Uterus (tissue), 4 donors: ENCODE measurements around the gene TMPRSS4. TPM values are rescaled to one million over a fixed set of nuclear protein-coding genes. Genes with fewer than 3 reads are reported as not detected.

Source experiments
- DNase-seq, 2 donors: peaks; one replicate each; pipeline ENCODE4 v3.0.0-alpha.2; 2019 to 2020
- H3K27ac ChIP-seq, 2 donors: fragments of 200-600 bp; sonication (generic); 1 replicate in 1 of 2; 2 replicates in 1 of 2; pipeline ENCODE4 v1.5.1; 2016 to 2018
- H3K27me3 ChIP-seq, 2 donors: fragments of 200-600 bp; sonication (generic); one replicate each; pipeline ENCODE4 v1.5.1; 2018 to 2019; ENCODE audit warnings: control low read depth in 1 of 2
- H3K36me3 ChIP-seq, 2 donors: fragments of 200-600 bp; sonication (generic); one replicate each; pipeline ENCODE4 v1.5.1; 2019; ENCODE audit warnings: control low read depth in 1 of 2
- H3K4me1 ChIP-seq, 2 donors: fragments of 200-600 bp; sonication (generic); one replicate each; pipeline ENCODE4 v1.5.1; 2018 to 2019; ENCODE audit warnings: control low read depth in 1 of 2
- H3K4me3 ChIP-seq, 2 donors: fragments of 200-600 bp; sonication (generic); 1 replicate in 1 of 2; 2 replicates in 1 of 2; pipeline ENCODE4 v1.5.1; 2018 to 2019; ENCODE audit warnings: mild to moderate bottlenecking in 1 of 2
- H3K9me3 ChIP-seq, 2 donors: fragments of 200-600 bp; sonication (generic); one replicate each; pipeline ENCODE4 v1.5.1; 2019; ENCODE audit warnings: control low read depth in 1 of 2
- CTCF ChIP-seq, 4 experiments: fragments of 200-600 bp in 2 of 4; fragments of 450-650 bp in 2 of 4; sonication (generic) in 2 of 4; IDR thresholded peaks; one replicate each; pipeline ENCODE4 v1.5.1; 2016 to 2019; ENCODE audit warnings: antibody characterized with exemption in 4 of 4, mild to moderate bottlenecking in 2 of 4, moderate library complexity in 1 of 4
- POLR2A ChIP-seq, 2 donors: fragments of 450-650 bp; IDR thresholded peaks; one replicate each; pipeline ENCODE4 v1.6.1; 2016; ENCODE audit warnings: antibody characterized with exemption in 2 of 2, mild to moderate bottlenecking in 1 of 2, moderate library complexity in 1 of 2
- intact Hi-C: fragments of 100-400 bp; cut with DNase I; formaldehyde crosslinking; loops from one replicate; pipeline ENCODE4 v1.15.1; 2023; ENCODE audit warnings: low total_unique reads
- total RNA-seq, 4 donors: library from RNA; depleted of rRNA in 3 of 4; stranded (reverse); fragments of >200 nt in 3 of 4; gene quantifications; one replicate each; pipeline versions ENCODE4 v1.1.0 to v1.2.4, GENCODE V29; 2014 to 2023
- donor health status: DM: yes; HTN: yes; CAD: no.

Gene TMPRSS4
- total RNA-seq, 4 donors from 2014 or later: 0.88 to 5.5 TPM; not detected in 2

GRCh38 chr11:118073554-118073953 lies 3.3 kb upstream of the TMPRSS4 start:
- no peak overlapping the region for H3K27ac ChIP-seq
- H3K4me1 ChIP-seq: no peaks in the 10 kb centered on the region
- TF ChIP-seq POLR2A (IDR thresholded peaks at IDR 0.05) (no peak), CTCF (IDR thresholded peaks at IDR 0.05) (no peak)
- no peaks in the 10 kb centered on the region for H3K9me3 ChIP-seq
- no peak overlapping the region for H3K4me3 ChIP-seq
- DNase-seq: no peak
- H3K27me3 ChIP-seq: no peaks in the 10 kb centered on the region
- intact Hi-C loops: no loop called here
- no peaks in the 10 kb centered on the region for H3K36me3 ChIP-seq

GRCh38 chr11:118074091-118074685 lies 2.7 kb upstream of the TMPRSS4 start:
- Histone ChIP-seq H3K9me3 (no peaks in the 10 kb centered on the region), H3K4me3 (no peak overlapping the region), H3K36me3 (no peaks in the 10 kb centered on the region), H3K4me1 (no peaks in the 10 kb centered on the region), H3K27ac (no peak overlapping the region), H3K27me3 (no peaks in the 10 kb centered on the region)
- no peak for TF ChIP-seq CTCF (IDR thresholded peaks at IDR 0.05)
- no peak for TF ChIP-seq POLR2A (IDR thresholded peaks at IDR 0.05)
- DNase-seq: no peak
- intact Hi-C loops: no loop called here

GRCh38 chr11:118074785-118075184 lies 2.1 kb upstream of the TMPRSS4 start:
- H3K4me3 ChIP-seq: no peak overlapping the region
- H3K4me1 ChIP-seq: no peaks in the 10 kb centered on the region
- TF ChIP-seq POLR2A (IDR thresholded peaks at IDR 0.05): no peak
- no peak for TF ChIP-seq CTCF (IDR thresholded peaks at IDR 0.05)
- H3K27ac ChIP-seq: no peak overlapping the region
- no peak for DNase-seq
- intact Hi-C loops: no loop called here
- no peaks in the 10 kb centered on the region for H3K36me3 ChIP-seq
- no peaks in the 10 kb centered on the region for H3K27me3 ChIP-seq
- H3K9me3 ChIP-seq: no peaks in the 10 kb centered on the region

GRCh38 chr11:118078911-118079411 lies 2.1 kb downstream of the TMPRSS4 start:
- TF ChIP-seq POLR2A (IDR thresholded peaks at IDR 0.05) (no peak), CTCF (IDR thresholded peaks at IDR 0.05) (no peak)
- DNase-seq: no peak
- intact Hi-C loops: no loop called here
- Histone ChIP-seq H3K36me3 (no peaks in the 10 kb centered on the region), H3K4me1 (no peaks in the 10 kb centered on the region), H3K4me3 (no peak overlapping the region), H3K9me3 (no peaks in the 10 kb centered on the region), H3K27ac (no peak overlapping the region), H3K27me3 (no peaks in the 10 kb centered on the region)

- TF ChIP-seq CTCF (IDR thresholded peaks at IDR 0.05) (no peak), POLR2A (IDR thresholded peaks at IDR 0.05) (no peak)
- Histone ChIP-seq H3K27ac (no peak overlapping the region), H3K4me3 (no peak overlapping the region), H3K27me3 (no peaks in the 10 kb centered on the region), H3K36me3 (no peaks in the 10 kb centered on the region), H3K9me3 (no peaks in the 10 kb centered on the region), H3K4me1 (no peaks in the 10 kb centered on the region)
- intact Hi-C loops: no loop called here
- DNase-seq: no peak
These were observed 2.6 kb downstream of the TMPRSS4 start for GRCh38 chr11:118079491-118079890.
